Loucy (cell line): ENCODE results near the gene MRPL53.

Source experiments
- EZH2phosphoT487 ChIP-seq: fragments of 200-600 bp; IDR thresholded peaks from 2 replicates; pipeline ENCODE4 v1.6.1; 2018; ENCODE audit warnings: antibody characterized with exemption, mild to moderate bottlenecking, moderate library complexity, borderline replicate concordance
- TF ChIP-seq, protein P1 (sequence below): fragments of 200-600 bp; sonication (generic); conservative IDR thresholded peaks from 2 replicates; pipeline ENCODE4 v1.5.1; 2014; ENCODE audit warnings: mild to moderate bottlenecking, antibody characterized with exemption, low read length

DNA sequence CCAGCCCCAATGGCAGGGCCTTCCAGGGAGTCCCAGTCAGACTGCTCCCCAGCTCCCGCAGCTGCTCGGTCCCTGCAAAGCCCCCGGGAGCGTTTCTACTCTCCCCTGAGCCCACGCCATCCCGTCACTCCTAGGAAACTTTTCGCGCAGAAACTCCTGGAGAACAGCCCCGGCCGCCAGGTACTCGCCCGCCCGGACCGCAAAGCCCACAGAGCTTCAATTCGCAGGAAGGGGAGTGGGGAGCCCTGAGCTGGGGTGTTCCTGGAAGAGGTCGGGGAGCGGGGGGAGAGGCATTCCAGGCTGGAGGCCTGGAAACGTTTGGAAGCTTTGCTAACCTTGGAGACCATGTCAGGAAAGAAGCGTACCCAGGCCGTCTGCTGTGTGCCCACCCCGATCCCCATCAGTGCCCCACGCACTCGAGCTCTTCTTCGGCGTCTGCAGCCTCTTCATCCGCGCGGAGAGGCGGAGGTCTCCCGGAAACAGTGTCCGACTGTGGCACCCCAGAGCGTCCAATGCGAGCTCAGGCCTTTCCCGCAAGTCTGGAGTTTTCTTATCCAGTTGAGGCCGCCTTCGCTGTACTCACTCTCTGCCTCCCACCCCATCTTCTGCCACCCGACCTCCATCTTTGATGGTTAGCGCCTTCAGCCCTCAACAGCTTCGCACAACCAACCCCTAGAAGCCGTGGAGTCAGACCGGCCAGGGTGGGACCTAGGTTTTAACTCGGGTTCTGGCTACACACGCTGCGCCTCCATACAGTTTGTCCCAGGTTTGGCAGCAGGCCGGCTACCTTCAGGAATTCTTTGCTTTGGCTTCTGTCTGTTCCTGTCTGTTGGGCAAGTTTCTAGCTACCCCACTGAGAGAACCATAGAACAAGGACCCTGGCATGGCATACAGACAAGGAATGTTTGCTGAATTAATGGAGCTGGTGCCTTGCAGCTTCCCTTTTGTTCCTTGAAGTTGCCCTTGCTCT lies 31.3 kb upstream of the MRPL53 start:
- TF ChIP-seq, protein P1, sequence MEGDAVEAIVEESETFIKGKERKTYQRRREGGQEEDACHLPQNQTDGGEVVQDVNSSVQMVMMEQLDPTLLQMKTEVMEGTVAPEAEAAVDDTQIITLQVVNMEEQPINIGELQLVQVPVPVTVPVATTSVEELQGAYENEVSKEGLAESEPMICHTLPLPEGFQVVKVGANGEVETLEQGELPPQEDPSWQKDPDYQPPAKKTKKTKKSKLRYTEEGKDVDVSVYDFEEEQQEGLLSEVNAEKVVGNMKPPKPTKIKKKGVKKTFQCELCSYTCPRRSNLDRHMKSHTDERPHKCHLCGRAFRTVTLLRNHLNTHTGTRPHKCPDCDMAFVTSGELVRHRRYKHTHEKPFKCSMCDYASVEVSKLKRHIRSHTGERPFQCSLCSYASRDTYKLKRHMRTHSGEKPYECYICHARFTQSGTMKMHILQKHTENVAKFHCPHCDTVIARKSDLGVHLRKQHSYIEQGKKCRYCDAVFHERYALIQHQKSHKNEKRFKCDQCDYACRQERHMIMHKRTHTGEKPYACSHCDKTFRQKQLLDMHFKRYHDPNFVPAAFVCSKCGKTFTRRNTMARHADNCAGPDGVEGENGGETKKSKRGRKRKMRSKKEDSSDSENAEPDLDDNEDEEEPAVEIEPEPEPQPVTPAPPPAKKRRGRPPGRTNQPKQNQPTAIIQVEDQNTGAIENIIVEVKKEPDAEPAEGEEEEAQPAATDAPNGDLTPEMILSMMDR, result no peak
- no peak for TF ChIP-seq EZH2phosphoT487
